ENCODE data around the gene TMEM259. TPM values are rescaled to one million over a fixed set of nuclear protein-coding genes. Genes with fewer than 3 reads are reported as not detected.
A peak's percentile ranks its signal among the peaks of the same experiment; 100 is the strongest.

Gene TMEM259
- total and polyA plus RNA-seq, 2 of the 8 experiments (the other 6 are each of a cell fraction or from before 2014, with no cell fraction given): 140 to 243 TPM

DNA sequence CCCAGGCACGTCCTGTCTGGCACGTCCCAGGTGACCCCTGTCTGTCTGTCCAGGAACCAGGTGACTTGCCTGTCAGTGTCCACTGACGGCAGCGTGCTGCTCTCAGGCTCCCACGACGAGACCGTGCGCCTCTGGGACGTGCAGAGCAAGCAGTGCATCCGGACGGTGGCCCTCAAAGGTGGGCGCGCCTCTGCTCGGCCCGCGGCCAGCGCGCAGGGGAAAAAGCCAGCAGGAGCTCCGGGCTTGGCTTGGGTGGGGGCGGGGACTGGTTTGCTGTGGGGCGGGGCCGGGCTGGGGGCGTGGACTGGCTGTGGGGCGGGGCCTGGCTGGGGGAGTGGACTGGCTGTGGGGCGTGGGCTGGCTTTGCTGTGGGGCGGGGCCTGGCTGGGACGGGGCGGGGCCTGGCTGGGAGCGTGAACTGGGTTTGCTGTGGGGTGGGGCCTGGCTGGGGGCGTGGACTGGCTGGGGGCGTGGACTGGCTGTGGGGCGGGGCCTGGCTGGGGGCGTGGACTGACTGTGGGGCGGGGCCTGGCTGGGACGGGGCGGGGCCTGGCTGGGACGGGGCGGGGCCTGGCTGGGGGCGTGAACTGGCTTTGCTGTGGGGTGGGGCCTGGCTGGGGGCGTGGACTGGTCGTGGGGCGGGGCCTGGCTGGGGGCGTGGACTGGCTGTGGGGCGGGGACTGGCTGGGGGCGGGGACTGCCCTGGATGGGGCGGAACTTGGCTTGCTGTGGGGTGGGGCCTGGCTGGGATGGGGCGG, 29.6 kb downstream of the TMEM259 start:
- Histone ChIP-seq H3K9me3 (ENCODE audit: insufficient read depth in 2 of 2, low read depth in 1 of 2, low read length in 1 of 2) (no peaks in the 10 kb centered on the region), H4K5ac (ENCODE audit: insufficient read length, low read depth, low read length) (no peak overlapping the region), H3K4ac (replicated peaks; ENCODE audit: insufficient read length, low read depth, low read length) (no peak overlapping the region), H2AFZ (ENCODE audit: low read length) (no peak overlapping the region), H3K4me1 (replicated peaks in 1 of 4; ENCODE audit: control insufficient read depth in 3 of 4, insufficient read depth in 4 of 4, low read length in 3 of 4) (peaks cover 0 to 6% (median 4%) of the 10 kb centered on the region in 4 experiments; a peak in 3 of 7 replicates), H2AK5ac (ENCODE audit: low read depth, low read length) (no peak overlapping the region; the same call in 1 of the 2 replicates), H3K4me2 (ENCODE audit: insufficient read depth in 1 of 2, low read depth in 2 of 2, low read length in 2 of 2) (no peak overlapping the region), H3K14ac (ENCODE audit: insufficient read length) (no peak overlapping the region), H3K79me2 (ENCODE audit: control insufficient read depth in 1 of 2, insufficient read depth in 2 of 2, low read length in 2 of 2) (0 out of 4 replicates have a peak, but pooled peaks cover 0 to 2% of the 10 kb centered on the region in 2 experiments), H4K8ac (ENCODE audit: extremely low read depth, insufficient read depth, low read length) (no peak overlapping the region), H3K9ac (replicated peaks in 1 of 4; ENCODE audit: extremely low read depth in 1 of 4, low read depth in 3 of 4, low read length in 3 of 4) (no peak overlapping the region), H3K27me3 (replicated peaks in 1 of 4; ENCODE audit: control insufficient read depth in 3 of 4, extremely low read depth in 1 of 4, insufficient read depth in 3 of 4, low read length in 3 of 4) (no peaks in the 10 kb centered on the region), H3K18ac (ENCODE audit: extremely low read depth, low read length) (no peak overlapping the region), H3K27ac (ENCODE audit: low read depth, low read length) (no peak overlapping the region), H2BK20ac (ENCODE audit: low read length) (no peak overlapping the region), H4K91ac (replicated peaks; ENCODE audit: insufficient read length, low read length) (no peak overlapping the region), H2BK12ac (ENCODE audit: low read depth, low read length) (no peak overlapping the region), H3K4me3 (ENCODE audit: extremely low read depth in 1 of 4, insufficient read depth in 2 of 4, low read depth in 3 of 4, low read length in 4 of 4) (no peak overlapping the region), H3K36me3 (ENCODE audit: control insufficient read depth in 2 of 4, insufficient read depth in 4 of 4, low read length in 3 of 4) (peaks cover 4 to 38% (median 18%) of the 10 kb centered on the region in 4 experiments; a peak in 6 of 8 replicates), H4K20me1 (replicated peaks in 1 of 2; ENCODE audit: control insufficient read depth in 1 of 2, insufficient read depth in 2 of 2, low read length in 2 of 2) (peaks cover 9 to 23% of the 10 kb centered on the region in 2 experiments), H2BK5ac (ENCODE audit: low read depth, low read length) (no peak overlapping the region), H3K56ac (replicated peaks; ENCODE audit: insufficient read length, low read depth, low read length) (no peak overlapping the region), H3K79me1 (ENCODE audit: low read depth, low read length) (no peaks in the 10 kb centered on the region; the same call in 1 of the 2 replicates), H2BK15ac (ENCODE audit: low read length) (no peak overlapping the region), H3K23ac (ENCODE audit: insufficient read length) (no peak overlapping the region), H2BK120ac (replicated peaks; ENCODE audit: low read depth, low read length) (no peak overlapping the region), H3K23me2 (ENCODE audit: low read depth, low read length) (peaks cover 2% of the 10 kb centered on the region; the same call in 1 of the 2 replicates)
- WGBS, 2 experiments (ENCODE audit: extremely low coverage in 1 of 2, insufficient coverage in 1 of 2, insufficient read length in 1 of 2, insufficient replicate concordance in 2 of 2, low coverage in 1 of 2, low lambda C conversion rate in 2 of 2, missing lambda C conversion rate in 1 of 2): 95% methylated on average over 20 of the region's 47 CpGs; no CpG with 5 or more reads in 1 of the 2 experiments
- ChIA-PET POLR2A (ENCODE audit: partially characterized antibody) (interaction anchor here (0.9 to 1.5 kb wide), 7 partner anchors 10 to 278 kb away, joined by 3 to 9 read pairs (median 4); partner anchors contain the start of genes CIRBP and CNN2), CTCF (ENCODE audit: partially characterized antibody) (interaction anchor here (0.6 to 2.3 kb wide), 5 partner anchors 14 to 316 kb away, joined by 3 to 5 read pairs (median 3); no protein-coding TSS in a partner anchor)
- FAIRE-seq (no peak), DNase-seq (ENCODE audit: low read depth in 1 of 2, low spot score in 2 of 2) (peak in 1 of 2 experiments; percentile 86)
- TF ChIP-seq CHD2 (IDR thresholded peaks at IDR 0.05; ENCODE audit: low read length) (no peak), RNF2 (IDR thresholded peaks at IDR 0.05; ENCODE audit: borderline replicate concordance, low read depth, low read length, missing control alignments, poor library complexity, severe bottlenecking) (no peak)
- TF ChIP-seq, protein P1, sequence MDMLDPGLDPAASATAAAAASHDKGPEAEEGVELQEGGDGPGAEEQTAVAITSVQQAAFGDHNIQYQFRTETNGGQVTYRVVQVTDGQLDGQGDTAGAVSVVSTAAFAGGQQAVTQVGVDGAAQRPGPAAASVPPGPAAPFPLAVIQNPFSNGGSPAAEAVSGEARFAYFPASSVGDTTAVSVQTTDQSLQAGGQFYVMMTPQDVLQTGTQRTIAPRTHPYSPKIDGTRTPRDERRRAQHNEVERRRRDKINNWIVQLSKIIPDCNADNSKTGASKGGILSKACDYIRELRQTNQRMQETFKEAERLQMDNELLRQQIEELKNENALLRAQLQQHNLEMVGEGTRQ (IDR thresholded peaks at IDR 0.05; ENCODE audit: low read length): no peak

Data from H1 (cell line).